IMR-90 (cell line): Measurements from ENCODE around the gene TP53TG5. TPM values are rescaled to one million over a fixed set of nuclear protein-coding genes. Genes with fewer than 3 reads are reported as not detected.

Source experiments
- ATAC-seq: fragments of 200-7000 bp; cut with Tn5 transposase; 2 replicates; pipeline ENCODE4 v1.9.1; 2020; ENCODE audit warnings: low read depth, mild to moderate bottlenecking, moderate library complexity
- BruUV-seq: library from RNA; stranded (reverse); fragments of 400-500 nt; replicated peaks from 2 replicates; lab custom pipeline; 2021; lab: Mats Ljungman, UMichigan
- CTCF ChIA-PET: fragments of 300-600 bp; formaldehyde crosslinking; extraction: SDS; loops from one replicate; lab custom pipeline; 2021; ENCODE audit warnings: antibody characterized with exemption; lab: Yijun Ruan, JAX
- POLR2A ChIA-PET: fragments of 300-600 bp; sonication (Branson Sonifier 250); formaldehyde crosslinking; loops from one replicate; lab custom pipeline; 2022; ENCODE audit warnings: antibody characterized with exemption; ENCODE audit not compliant: unreplicated experiment; lab: Charles Lee
- DNase-seq: peaks from one replicate; pipeline ENCODE4 v3.0.0; 2013
- H2AFZ ChIP-seq: replicated peaks from 2 replicates; pipeline ENCODE3; 2013; ENCODE audit warnings: low read length, mild to moderate bottlenecking; ENCODE audit not compliant: poor library complexity
- H2AK5ac ChIP-seq: 2 replicates; pipeline ENCODE4 v1.6.1; 2013; ENCODE audit warnings: low read depth, low read length, inconsistent platforms
- H2AK9ac ChIP-seq: replicated peaks from 2 replicates; pipeline ENCODE3; 2013; ENCODE audit warnings: mild to moderate bottlenecking, low read depth, low read length, moderate library complexity; ENCODE audit not compliant: poor library complexity
- H2BK120ac ChIP-seq: 2 replicates; pipeline ENCODE4 v1.6.1; 2013; ENCODE audit warnings: low read depth, low read length, inconsistent platforms
- H2BK15ac ChIP-seq: 3 replicates; pipeline ENCODE4 v1.6.1; 2013; ENCODE audit warnings: low read depth, low read length, inconsistent platforms
- H2BK20ac ChIP-seq: 2 replicates; pipeline ENCODE4 v1.6.1; 2013; ENCODE audit warnings: low read depth, mild to moderate bottlenecking, inconsistent platforms, low read length, moderate library complexity
- H2BK5ac ChIP-seq: 2 replicates; pipeline ENCODE4 v1.6.1; 2013; ENCODE audit warnings: mild to moderate bottlenecking, low read depth, low read length, inconsistent platforms; ENCODE audit not compliant: poor library complexity, severe bottlenecking
- H3K14ac ChIP-seq: replicated peaks from 2 replicates; pipeline ENCODE4 v1.6.1; 2013; ENCODE audit warnings: low read depth, low read length, inconsistent platforms
- H3K18ac ChIP-seq: 2 replicates; pipeline ENCODE4 v1.6.1; 2013; ENCODE audit warnings: low read depth, low read length, control low read depth
- H3K23ac ChIP-seq: 2 replicates; pipeline ENCODE4 v1.6.1; 2013; ENCODE audit warnings: low read depth, low read length, inconsistent platforms
- H3K27ac ChIP-seq: 2 replicates; pipeline ENCODE4 v1.5.1; 2013; ENCODE audit warnings: mild to moderate bottlenecking, control low read depth, low read length; ENCODE audit not compliant: insufficient read depth
- H3K27me3 ChIP-seq: 2 replicates; pipeline ENCODE4 v1.6.1; 2013; ENCODE audit warnings: low read length; ENCODE audit not compliant: control insufficient read depth, insufficient read depth
- H3K36me3 ChIP-seq: 2 replicates; pipeline ENCODE4 v1.6.1; 2013; ENCODE audit warnings: low read length, mixed read lengths; ENCODE audit not compliant: control insufficient read depth, insufficient read depth
- H3K4ac ChIP-seq: 2 replicates; pipeline ENCODE4 v1.6.1; 2013; ENCODE audit warnings: low read depth, low read length, inconsistent platforms
- H3K4me1 ChIP-seq: 2 replicates; pipeline ENCODE4 v1.6.1; 2013; ENCODE audit warnings: low read length, mixed read lengths; ENCODE audit not compliant: control insufficient read depth, insufficient read depth
- H3K4me2 ChIP-seq: 2 replicates; pipeline ENCODE4 v1.6.1; 2013; ENCODE audit warnings: low read depth, mild to moderate bottlenecking, control low read depth, low read length, moderate library complexity
- H3K4me3 ChIP-seq: 2 replicates; pipeline ENCODE4 v1.5.1; 2013; ENCODE audit warnings: low read depth, mild to moderate bottlenecking, control low read depth, low read length, moderate library complexity; ENCODE audit not compliant: insufficient read depth
- H3K56ac ChIP-seq: 2 replicates; pipeline ENCODE4 v1.6.1; 2013; ENCODE audit warnings: low read length, inconsistent platforms; ENCODE audit not compliant: insufficient read depth; ENCODE audit errors: extremely low read depth
- H3K79me1 ChIP-seq, 2 experiments: 2 replicates each; pipeline ENCODE4 v1.6.1; 2013; ENCODE audit warnings: low read length in 2 of 2, inconsistent platforms in 1 of 2, low read depth in 1 of 2
- H3K9ac ChIP-seq: 2 replicates; pipeline ENCODE4 v1.6.1; 2013; ENCODE audit warnings: low read depth, low read length, control low read depth
- H3K9me1 ChIP-seq: 2 replicates; pipeline ENCODE4 v1.6.1; 2013; ENCODE audit warnings: low read length, inconsistent platforms; ENCODE audit not compliant: insufficient read depth
- H3K9me3 ChIP-seq: 2 replicates; pipeline ENCODE4 v1.6.1; 2013; ENCODE audit warnings: low read length; ENCODE audit not compliant: control insufficient read depth, insufficient read depth
- H4K20me1 ChIP-seq: 2 replicates; pipeline ENCODE4 v1.6.1; 2013; ENCODE audit warnings: low read length, inconsistent platforms; ENCODE audit not compliant: insufficient read depth
- H4K5ac ChIP-seq: 2 replicates; pipeline ENCODE4 v1.6.1; 2013; ENCODE audit warnings: mild to moderate bottlenecking, low read depth, low read length, control low read depth
- H4K8ac ChIP-seq, 2 experiments: 2 replicates each; pipeline ENCODE4 v1.6.1; 2013; ENCODE audit warnings: low read depth in 2 of 2, low read length in 2 of 2, control low read depth in 1 of 2, inconsistent platforms in 1 of 2
- H4K91ac ChIP-seq: 2 replicates; pipeline ENCODE4 v1.6.1; 2013; ENCODE audit warnings: low read depth, low read length, inconsistent platforms; ENCODE audit not compliant: insufficient read depth
- BHLHE40 ChIP-seq: fragments of 150-350 bp; IDR thresholded peaks from 2 replicates; pipeline ENCODE4 v1.6.1; 2016; ENCODE audit warnings: mild to moderate bottlenecking, low read depth, low read length
- CHD1 ChIP-seq: IDR thresholded peaks from 2 replicates; pipeline ENCODE4 v1.6.1; 2012; ENCODE audit warnings: low read depth, low read length, improper control_type of control experiment
- FOS ChIP-seq: fragments of 150-350 bp; IDR thresholded peaks from 2 replicates; pipeline ENCODE4 v1.6.1; 2016; ENCODE audit warnings: low read depth, low read length
- MAFK ChIP-seq: IDR thresholded peaks from 2 replicates; pipeline ENCODE4 v1.6.1; 2012; ENCODE audit warnings: low read depth, low read length, improper control_type of control experiment
- MAZ ChIP-seq: IDR thresholded peaks from 2 replicates; pipeline ENCODE4 v1.6.1; 2012; ENCODE audit warnings: low read depth, mild to moderate bottlenecking, low read length, improper control_type of control experiment, moderate library complexity, borderline replicate concordance
- NFE2L2 ChIP-seq: fragments of 150-350 bp; IDR thresholded peaks from 2 replicates; pipeline ENCODE4 v1.6.1; 2016; ENCODE audit warnings: low read depth, mild to moderate bottlenecking, low read length
- POLR2A ChIP-seq: IDR thresholded peaks from 2 replicates; pipeline ENCODE4 v1.6.1; 2012; ENCODE audit warnings: mild to moderate bottlenecking, low read depth, low read length
- RAD21 ChIP-seq: IDR thresholded peaks from 2 replicates; pipeline ENCODE4 v1.6.1; 2012; ENCODE audit warnings: low read length, improper control_type of control experiment
- RCOR1 ChIP-seq: IDR thresholded peaks from 2 replicates; pipeline ENCODE4 v1.6.1; 2012; ENCODE audit warnings: mild to moderate bottlenecking, low read length, improper control_type of control experiment; ENCODE audit not compliant: insufficient replicate concordance
- RFX5 ChIP-seq: IDR thresholded peaks from 2 replicates; pipeline ENCODE4 v1.8.0; 2012; ENCODE audit warnings: low read depth, mild to moderate bottlenecking, low read length, moderate library complexity
- WGBS, 2 experiments: methylation state at CpG; one replicate each; pipeline versions ENCODE4 v1.1.5 to v1.1.7; 2013; ENCODE audit warnings: missing lambda C conversion rate in 2 of 2; ENCODE audit not compliant: insufficient read length in 1 of 2; ENCODE audit errors: extremely low coverage in 2 of 2; 5-methylcytosine and 5-hydroxymethylcytosine counted together
- dilution Hi-C: fragments of 300-500 bp; cut with HindIII; formaldehyde crosslinking; loops from one replicate; pipeline ENCODE4 v1.14.3; 2018; ENCODE audit warnings: low sequenced_read_pairs; ENCODE audit not compliant: unreplicated experiment
- in situ Hi-C: fragments of 300-500 bp; cut with MboI; formaldehyde crosslinking; loops from 3 replicates; pipeline ENCODE4 v1.14.3; 2019; ENCODE audit warnings: low sequenced_read_pairs, inconsistent platforms, mixed read lengths
- intact Hi-C: fragments of 100-400 bp; cut with micrococcal nuclease; formaldehyde crosslinking; loops from 2 replicates; pipeline ENCODE4 v1.10.0; 2022
- polyA plus RNA-seq, 3 experiments: library from polyadenylated mRNA; depleted of rRNA; stranded (reverse); fragments of >200 nt; gene quantifications; 2 replicates each; pipeline ENCODE4 v1.2.3, GENCODE V29; 2012; ENCODE audit warnings: low replicate concordance in 1 of 3
- total RNA-seq: library from RNA; depleted of rRNA; stranded (reverse); fragments of >200 nt; gene quantifications from 2 replicates; pipeline ENCODE4 v1.2.3, GENCODE V29; 2012
- TF ChIP-seq, protein P1 (sequence below): conservative IDR thresholded peaks from 2 replicates; pipeline ENCODE4 v1.5.1; 2012; ENCODE audit warnings: mild to moderate bottlenecking, low read depth, low read length, improper control_type of control experiment
- TF ChIP-seq, protein P2 (sequence below): fragments of 150-350 bp; IDR thresholded peaks from 2 replicates; pipeline ENCODE4 v1.6.1; 2017; ENCODE audit warnings: mild to moderate bottlenecking, antibody characterized with exemption, low read length, low read depth

TP53TG5 gene
- total and polyA plus RNA-seq, 2 of the 4 experiments (the other 2 are of a cell fraction): not detected

DNA sequence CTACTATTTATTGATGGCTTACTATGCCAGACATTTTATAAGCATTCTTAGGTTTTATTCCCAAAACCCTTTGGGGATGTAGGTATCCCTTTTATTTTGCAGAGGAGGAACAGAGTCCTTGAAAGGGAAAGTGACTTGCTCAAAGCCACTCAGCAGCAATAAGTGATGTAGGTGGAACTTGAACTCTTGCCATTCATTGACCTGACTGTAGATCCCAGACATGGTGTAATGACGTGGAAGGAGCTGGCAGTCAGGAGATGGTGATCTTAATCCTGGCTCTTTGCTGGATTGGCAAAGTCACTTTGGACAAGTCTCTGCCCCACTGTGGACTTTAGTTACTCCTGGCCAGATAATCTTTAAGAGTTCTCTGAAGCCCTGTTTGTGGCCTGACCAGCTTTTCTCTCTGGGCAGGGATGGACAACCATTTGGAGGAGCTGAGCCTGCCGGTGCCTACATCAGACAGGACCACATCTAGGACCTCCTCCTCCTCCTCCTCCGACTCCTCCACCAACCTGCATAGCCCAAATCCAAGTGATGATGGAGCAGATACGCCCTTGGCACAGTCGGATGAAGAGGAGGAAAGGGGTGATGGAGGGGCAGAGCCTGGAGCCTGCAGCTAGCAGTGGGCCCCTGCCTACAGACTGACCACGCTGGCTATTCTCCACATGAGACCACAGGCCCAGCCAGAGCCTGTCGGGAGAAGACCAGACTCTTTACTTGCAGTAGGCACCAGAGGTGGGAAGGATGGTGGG is 31.6 kb upstream of the TP53TG5 start:
- Histone ChIP-seq H3K9me3 (no peaks in the 10 kb centered on the region), H3K4ac (no peak overlapping the region), H3K4me2 (no peak overlapping the region), H4K5ac (no peak overlapping the region), H4K20me1 (no peaks in the 10 kb centered on the region), H3K9me1 (no peaks in the 10 kb centered on the region), H3K14ac (no peak overlapping the region), H3K27me3 (no peaks in the 10 kb centered on the region), H3K23ac (no peak overlapping the region), H2BK120ac (no peak overlapping the region), H2AK9ac (no peak overlapping the region), H3K56ac (no peak overlapping the region), H4K8ac (no peak overlapping the region), H2AFZ (no peak overlapping the region), H3K27ac (no peak overlapping the region), H3K36me3 (no peaks in the 10 kb centered on the region; the same call in 1 of the 2 replicates), H3K79me1 (peaks cover 0 to 10% of the 10 kb centered on the region in 2 experiments; a peak in 3 of 4 replicates), H2BK5ac (no peak overlapping the region), H4K91ac (no peak overlapping the region), H2BK20ac (no peak overlapping the region), H3K18ac (no peak overlapping the region), H3K4me3 (no peak overlapping the region), H2AK5ac (no peak overlapping the region), H3K4me1 (peaks cover 4% of the 10 kb centered on the region; the same call in 1 of the 2 replicates), H3K9ac (no peak overlapping the region), H2BK15ac (no peak overlapping the region)
- POLR2A ChIA-PET: no interaction called here
- 100% methylated on average over 1 of the region's 7 CpGs; no CpG with 5 or more reads in 1 of the 2 experiments for WGBS, 2 experiments
- ATAC-seq: no peak
- no peak for DNase-seq
- intact Hi-C loops (no loop called here), in situ Hi-C loops (no loop called here), dilution Hi-C loops (no loop called here)
- BruUV-seq: no TSS peak
- no peak for TF ChIP-seq RFX5
- TF ChIP-seq, protein P1, sequence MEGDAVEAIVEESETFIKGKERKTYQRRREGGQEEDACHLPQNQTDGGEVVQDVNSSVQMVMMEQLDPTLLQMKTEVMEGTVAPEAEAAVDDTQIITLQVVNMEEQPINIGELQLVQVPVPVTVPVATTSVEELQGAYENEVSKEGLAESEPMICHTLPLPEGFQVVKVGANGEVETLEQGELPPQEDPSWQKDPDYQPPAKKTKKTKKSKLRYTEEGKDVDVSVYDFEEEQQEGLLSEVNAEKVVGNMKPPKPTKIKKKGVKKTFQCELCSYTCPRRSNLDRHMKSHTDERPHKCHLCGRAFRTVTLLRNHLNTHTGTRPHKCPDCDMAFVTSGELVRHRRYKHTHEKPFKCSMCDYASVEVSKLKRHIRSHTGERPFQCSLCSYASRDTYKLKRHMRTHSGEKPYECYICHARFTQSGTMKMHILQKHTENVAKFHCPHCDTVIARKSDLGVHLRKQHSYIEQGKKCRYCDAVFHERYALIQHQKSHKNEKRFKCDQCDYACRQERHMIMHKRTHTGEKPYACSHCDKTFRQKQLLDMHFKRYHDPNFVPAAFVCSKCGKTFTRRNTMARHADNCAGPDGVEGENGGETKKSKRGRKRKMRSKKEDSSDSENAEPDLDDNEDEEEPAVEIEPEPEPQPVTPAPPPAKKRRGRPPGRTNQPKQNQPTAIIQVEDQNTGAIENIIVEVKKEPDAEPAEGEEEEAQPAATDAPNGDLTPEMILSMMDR: no peak
- no peak for TF ChIP-seq POLR2A
- TF ChIP-seq FOS: no peak
- TF ChIP-seq, protein P2, sequence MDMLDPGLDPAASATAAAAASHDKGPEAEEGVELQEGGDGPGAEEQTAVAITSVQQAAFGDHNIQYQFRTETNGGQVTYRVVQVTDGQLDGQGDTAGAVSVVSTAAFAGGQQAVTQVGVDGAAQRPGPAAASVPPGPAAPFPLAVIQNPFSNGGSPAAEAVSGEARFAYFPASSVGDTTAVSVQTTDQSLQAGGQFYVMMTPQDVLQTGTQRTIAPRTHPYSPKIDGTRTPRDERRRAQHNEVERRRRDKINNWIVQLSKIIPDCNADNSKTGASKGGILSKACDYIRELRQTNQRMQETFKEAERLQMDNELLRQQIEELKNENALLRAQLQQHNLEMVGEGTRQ: no peak
- no peak for TF ChIP-seq NFE2L2
- TF ChIP-seq BHLHE40: no peak
- no peak for TF ChIP-seq MAZ
- no peak for TF ChIP-seq MAFK
- TF ChIP-seq CHD1: no peak
- no peak for TF ChIP-seq RCOR1
- no peak for TF ChIP-seq RAD21
- CTCF ChIA-PET: no interaction called here
